SK-N-SH treated with all-trans-retinoic acid at 6 μM for 48 hours (cell line): ENCODE data around the gene CPSF3.

ENCODE experiments used
- ATAC-seq: fragments of 200-7000 bp; cut with Tn5 transposase; 3 replicates; pipeline ENCODE4 v1.9.1; 2020; ENCODE audit warnings: mild to moderate bottlenecking, moderate library complexity
- BACH2 ChIP-seq: fragments of 250-450 bp; sonication (Bioruptor Pico); IDR thresholded peaks from 2 replicates; pipeline ENCODE4 v1.9.0; 2021; ENCODE audit warnings: mild to moderate bottlenecking, borderline replicate concordance
- CREB5 ChIP-seq: fragments of 250-450 bp; sonication (Bioruptor Pico); IDR thresholded peaks from 2 replicates; pipeline ENCODE4 v1.5.1; 2020; ENCODE audit warnings: low read depth, mild to moderate bottlenecking, moderate library complexity
- CSDC2 ChIP-seq: fragments of 250-450 bp; sonication (Bioruptor Pico); IDR thresholded peaks from 2 replicates; pipeline ENCODE4 v1.5.0; 2020; ENCODE audit warnings: mild to moderate bottlenecking, moderate library complexity
- ESRRG ChIP-seq: fragments of 250-450 bp; sonication (Bioruptor Pico); IDR thresholded peaks from 2 replicates; pipeline ENCODE4 v1.6.1; 2021; ENCODE audit warnings: mild to moderate bottlenecking
- GLIS3 ChIP-seq: fragments of 250-450 bp; sonication (Bioruptor Pico); IDR thresholded peaks from 2 replicates; pipeline ENCODE4 v1.5.0; 2020; ENCODE audit warnings: mild to moderate bottlenecking, moderate library complexity
- ISL1 ChIP-seq: fragments of 250-450 bp; sonication (Bioruptor Pico); IDR thresholded peaks from 2 replicates; pipeline ENCODE4 v2.1.2; 2022; ENCODE audit warnings: mild to moderate bottlenecking, moderate library complexity
- OSR1 ChIP-seq: fragments of 250-450 bp; sonication (Bioruptor Pico); IDR thresholded peaks from 2 replicates; pipeline ENCODE4 v1.8.0; 2022; ENCODE audit warnings: moderate library complexity, mild to moderate bottlenecking, inconsistent platforms
- PATZ1 ChIP-seq: fragments of 250-450 bp; sonication (Bioruptor Pico); IDR thresholded peaks from 2 replicates; pipeline ENCODE4 v1.8.0; 2020; ENCODE audit warnings: mild to moderate bottlenecking, moderate library complexity, borderline replicate concordance
- POU6F1 ChIP-seq: fragments of 250-450 bp; sonication (Bioruptor Pico); IDR thresholded peaks from 2 replicates; pipeline ENCODE4 v1.8.0; 2021; ENCODE audit warnings: low read depth, mild to moderate bottlenecking, moderate library complexity, borderline replicate concordance
- PPARA ChIP-seq: fragments of 250-450 bp; sonication (Bioruptor Pico); IDR thresholded peaks from 2 replicates; pipeline ENCODE4 v1.5.0; 2020; ENCODE audit warnings: mild to moderate bottlenecking, borderline replicate concordance
- RARB ChIP-seq: fragments of 250-450 bp; sonication (Bioruptor Pico); IDR thresholded peaks from 2 replicates; pipeline ENCODE4 v1.8.0; 2021; ENCODE audit warnings: mild to moderate bottlenecking, moderate library complexity
- SNAI2 ChIP-seq: fragments of 250-450 bp; sonication (Bioruptor Pico); IDR thresholded peaks from 2 replicates; pipeline ENCODE4 v1.5.0; 2020; ENCODE audit warnings: mild to moderate bottlenecking, moderate library complexity
- TOX ChIP-seq: fragments of 250-450 bp; sonication (Bioruptor Pico); IDR thresholded peaks from 2 replicates; pipeline ENCODE4 v1.8.0; 2021; ENCODE audit warnings: mild to moderate bottlenecking, moderate library complexity, borderline replicate concordance
- TSHZ2 ChIP-seq: fragments of 250-450 bp; sonication (Bioruptor Pico); IDR thresholded peaks from 2 replicates; pipeline ENCODE4 v1.5.0; 2020; ENCODE audit warnings: mild to moderate bottlenecking, moderate library complexity
- ZC3H10 ChIP-seq: fragments of 250-450 bp; sonication (Bioruptor Pico); IDR thresholded peaks from 2 replicates; pipeline ENCODE4 v1.5.1; 2021; ENCODE audit warnings: mild to moderate bottlenecking, moderate library complexity
- ZFP3 ChIP-seq: fragments of 250-450 bp; sonication (Bioruptor Pico); IDR thresholded peaks from 2 replicates; pipeline ENCODE4 v1.5.0; 2020; ENCODE audit warnings: mild to moderate bottlenecking, moderate library complexity
- ZFP30 ChIP-seq: fragments of 450-650 bp; formaldehyde crosslinking; IDR thresholded peaks from 2 replicates; pipeline ENCODE4 v1.5.0; 2022; ENCODE audit warnings: mild to moderate bottlenecking, moderate library complexity
- ZNF565 ChIP-seq: fragments of 450-650 bp; formaldehyde crosslinking; conservative IDR thresholded peaks from 2 replicates; pipeline ENCODE4 v1.5.0; 2020; ENCODE audit warnings: low read depth, mild to moderate bottlenecking, moderate library complexity
- ZNF8 ChIP-seq: fragments of 450-650 bp; formaldehyde crosslinking; IDR thresholded peaks from 2 replicates; pipeline ENCODE4 v1.5.0; 2020; ENCODE audit warnings: mild to moderate bottlenecking, moderate library complexity

Gene CPSF3

GRCh38 chr2:9467687-9468086 lies 44.2 kb downstream of the CPSF3 start (continued):
- TF ChIP-seq PATZ1 (CRISPR knock-in tag), result no peak

GRCh38 chr2:9471206-9471605 lies 47.8 kb downstream of the CPSF3 start:
- ATAC-seq, result no peak
- TF ChIP-seq TOX (CRISPR knock-in tag) (no peak), ESRRG (CRISPR knock-in tag) (no peak), CREB5 (CRISPR knock-in tag) (no peak), SNAI2 (no peak), CSDC2 (CRISPR knock-in tag) (no peak), ZNF8 (no peak), ZNF565 (CRISPR knock-in tag) (no peak), OSR1 (no peak), RARB (CRISPR knock-in tag) (no peak), ISL1 (CRISPR knock-in tag) (no peak), ZFP30 (CRISPR knock-in tag) (no peak), PPARA (CRISPR knock-in tag) (no peak), POU6F1 (no peak), ZFP3 (CRISPR knock-in tag) (no peak), ZC3H10 (CRISPR knock-in tag) (no peak)

GRCh38 chr2:9472511-9472910 lies 49.1 kb downstream of the CPSF3 start:
- ATAC-seq, result no peak
- TF ChIP-seq BACH2 (CRISPR knock-in tag) (no peak), CREB5 (CRISPR knock-in tag) (no peak), OSR1 (no peak), CSDC2 (CRISPR knock-in tag) (no peak), TSHZ2 (CRISPR knock-in tag) (no peak), ZNF8 (no peak), SNAI2 (no peak), TOX (CRISPR knock-in tag) (no peak), ZNF565 (CRISPR knock-in tag) (no peak), ZFP30 (CRISPR knock-in tag) (no peak), RARB (CRISPR knock-in tag) (no peak), ESRRG (CRISPR knock-in tag) (no peak), POU6F1 (no peak), PPARA (CRISPR knock-in tag) (no peak), ISL1 (CRISPR knock-in tag) (no peak), GLIS3 (CRISPR knock-in tag) (no peak)
